ENCODE results near the gene SLC34A3.

DNA sequence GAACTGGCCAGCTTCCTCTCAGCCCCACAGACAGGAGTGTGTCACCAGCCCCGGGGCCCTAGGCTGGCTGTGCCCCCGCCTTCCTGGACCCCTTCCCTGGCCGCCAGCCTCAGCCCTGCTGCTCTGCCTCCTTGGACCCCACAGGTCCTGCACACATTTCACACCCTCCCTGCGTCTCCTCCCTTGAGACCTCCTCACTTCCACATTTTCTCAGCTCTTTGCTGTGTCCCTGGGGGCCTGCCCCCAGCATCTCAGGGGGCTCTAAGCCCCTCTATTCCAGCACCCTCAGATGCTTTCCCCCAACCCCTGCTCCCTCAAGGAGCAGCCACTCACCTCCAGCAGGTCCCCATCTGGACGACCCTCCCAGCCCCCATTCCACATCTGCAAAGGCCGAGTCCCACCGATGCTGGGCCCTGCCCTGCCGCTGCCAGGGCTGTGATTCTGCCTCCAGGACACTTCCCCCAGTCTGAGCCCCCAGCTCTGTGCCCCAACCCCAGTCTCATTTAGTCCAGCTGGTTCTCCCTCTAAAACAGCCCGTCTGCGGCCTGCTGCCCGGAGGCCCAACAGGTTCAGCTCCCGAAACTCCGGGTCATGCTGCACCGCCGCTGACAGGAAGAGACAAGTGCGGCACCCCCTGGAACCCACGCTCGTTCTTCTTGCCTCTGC lies 4.2 kb downstream of the SLC34A3 start:
- TF ChIP-seq, protein P1, sequence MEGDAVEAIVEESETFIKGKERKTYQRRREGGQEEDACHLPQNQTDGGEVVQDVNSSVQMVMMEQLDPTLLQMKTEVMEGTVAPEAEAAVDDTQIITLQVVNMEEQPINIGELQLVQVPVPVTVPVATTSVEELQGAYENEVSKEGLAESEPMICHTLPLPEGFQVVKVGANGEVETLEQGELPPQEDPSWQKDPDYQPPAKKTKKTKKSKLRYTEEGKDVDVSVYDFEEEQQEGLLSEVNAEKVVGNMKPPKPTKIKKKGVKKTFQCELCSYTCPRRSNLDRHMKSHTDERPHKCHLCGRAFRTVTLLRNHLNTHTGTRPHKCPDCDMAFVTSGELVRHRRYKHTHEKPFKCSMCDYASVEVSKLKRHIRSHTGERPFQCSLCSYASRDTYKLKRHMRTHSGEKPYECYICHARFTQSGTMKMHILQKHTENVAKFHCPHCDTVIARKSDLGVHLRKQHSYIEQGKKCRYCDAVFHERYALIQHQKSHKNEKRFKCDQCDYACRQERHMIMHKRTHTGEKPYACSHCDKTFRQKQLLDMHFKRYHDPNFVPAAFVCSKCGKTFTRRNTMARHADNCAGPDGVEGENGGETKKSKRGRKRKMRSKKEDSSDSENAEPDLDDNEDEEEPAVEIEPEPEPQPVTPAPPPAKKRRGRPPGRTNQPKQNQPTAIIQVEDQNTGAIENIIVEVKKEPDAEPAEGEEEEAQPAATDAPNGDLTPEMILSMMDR (IDR thresholded peaks at IDR 0.05) = no peak
- no peak for TF ChIP-seq EZH2 (IDR thresholded peaks at IDR 0.05; ENCODE audit: borderline replicate concordance, insufficient read depth, low read depth, low read length, poor library complexity, severe bottlenecking)

Data from B cell (primary cell).